ENCODE results near the gene GDF9.
"Not testable (repeated sequence)": the region's sequence is repeated elsewhere in the genome, so short reads cannot be mapped to it uniquely, and the experiment has no call there.

GDF9 gene

GRCh38 chr5:132872788-132873118, 6.5 kb upstream of the GDF9 start:
- DNase-seq = no peak

DNA sequence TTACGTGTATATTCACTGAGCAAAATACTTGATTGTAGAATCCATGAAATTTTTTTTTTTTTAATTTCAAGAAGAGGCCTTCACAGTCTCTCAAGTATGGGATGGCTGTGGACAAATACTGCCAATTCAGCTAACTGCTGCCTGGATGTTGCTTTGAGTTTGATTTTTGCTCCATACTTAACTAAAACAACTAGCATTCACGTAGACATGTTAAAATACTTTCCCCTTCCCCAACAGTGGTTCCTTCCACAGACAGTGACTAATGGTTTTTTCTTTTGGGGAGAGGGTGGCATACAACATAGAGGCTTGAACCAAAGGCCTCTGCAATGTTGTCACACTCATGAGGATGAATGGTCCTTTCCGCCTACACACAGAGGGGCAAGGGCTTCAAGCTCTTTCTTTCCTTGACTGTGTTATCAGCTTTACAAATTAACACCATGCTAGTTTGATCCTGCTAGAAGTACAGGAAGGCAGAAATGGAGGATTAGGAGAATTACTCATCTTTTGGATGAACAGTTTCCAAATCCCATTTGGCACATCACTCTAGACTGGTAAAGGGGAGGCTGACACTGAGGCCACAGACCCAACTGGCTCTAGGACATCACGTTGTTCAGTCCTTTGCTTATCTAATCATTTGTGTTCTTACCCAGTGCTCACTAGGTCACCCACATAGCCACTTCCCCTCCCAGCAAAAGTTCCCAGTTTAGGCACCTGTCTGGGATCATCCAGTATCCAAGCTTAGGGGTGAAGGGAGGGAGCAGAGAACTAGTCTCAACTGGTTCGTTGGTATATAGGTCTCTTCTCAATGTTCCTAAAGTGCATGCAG, 5.4 kb upstream of the GDF9 start:
- no peak for DNase-seq

GRCh38 chr5:132870801-132871200, 4.5 kb upstream of the GDF9 start:
- no peak for DNase-seq

DNA sequence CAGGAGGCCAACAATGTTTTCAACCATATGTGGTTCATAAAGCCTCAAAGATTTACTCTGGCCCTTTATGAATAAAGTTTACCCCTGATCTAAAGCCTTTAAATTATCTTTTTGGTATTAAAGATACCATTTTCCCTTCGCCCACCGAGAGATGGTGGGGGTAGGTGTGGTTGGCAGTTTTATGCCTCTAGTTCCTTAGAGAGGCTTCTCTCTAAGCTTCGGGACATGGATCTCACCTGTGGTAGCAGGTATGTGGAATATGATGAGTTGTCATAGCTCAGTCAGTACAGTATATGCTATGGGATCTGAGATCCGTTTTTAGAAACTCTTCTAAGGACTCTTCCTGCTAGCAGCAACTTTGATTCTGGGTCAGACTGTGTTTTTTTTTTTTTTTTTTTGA, 2.5 kb upstream of the GDF9 start:
- no peak for DNase-seq

- peak; percentile 38 for DNase-seq
These were observed 780 bp upstream of the GDF9 start for GRCh38 chr5:132867046-132867451.

- DNase-seq = no peak
These were observed 464 bp downstream of the GDF9 start for GRCh38 chr5:132865668-132866341.

DNA sequence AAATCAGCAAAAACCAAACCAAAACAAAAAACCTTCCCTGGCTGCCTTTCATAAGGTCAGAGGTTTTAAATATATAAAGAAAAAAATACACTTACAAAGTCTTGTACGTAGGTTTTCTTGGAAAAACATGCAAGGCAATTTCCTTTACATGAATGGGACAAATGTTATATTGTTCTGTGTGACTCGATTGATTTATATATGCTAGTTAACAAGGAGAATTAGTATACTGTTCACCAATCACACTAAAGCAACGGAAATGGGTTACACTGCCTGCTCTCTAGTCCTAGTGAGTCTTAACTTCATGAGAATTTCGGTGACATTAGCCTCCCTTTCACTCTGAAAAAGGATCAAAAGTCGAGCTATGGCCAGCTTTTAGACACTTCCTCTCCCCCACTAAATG, 5.5 kb downstream of the GDF9 start:
- no peak for DNase-seq

GRCh38 chr5:132859889-132860437, 6.3 kb downstream of the GDF9 start:
- DNase-seq = no peak

DNA sequence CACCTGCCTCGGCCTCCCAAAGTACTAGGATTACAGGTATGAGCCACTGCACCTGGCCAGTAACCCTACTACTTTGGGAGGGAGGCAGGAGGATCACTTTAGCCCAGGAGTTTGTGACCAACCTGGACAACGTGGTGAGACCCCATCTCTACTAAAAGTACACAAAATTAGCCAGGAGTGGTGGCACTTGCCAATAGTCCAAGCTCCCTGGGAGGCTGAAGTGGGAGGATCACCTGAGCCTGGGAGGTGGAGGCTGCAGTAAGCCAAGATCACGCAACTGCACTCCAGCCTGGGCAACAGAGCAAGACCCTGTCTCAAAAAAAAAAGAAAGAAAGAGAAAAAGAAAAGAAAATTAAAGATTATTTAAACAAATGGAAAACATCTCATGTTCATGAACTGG, 10.3 kb downstream of the GDF9 start:
- no peak for DNase-seq

DNA sequence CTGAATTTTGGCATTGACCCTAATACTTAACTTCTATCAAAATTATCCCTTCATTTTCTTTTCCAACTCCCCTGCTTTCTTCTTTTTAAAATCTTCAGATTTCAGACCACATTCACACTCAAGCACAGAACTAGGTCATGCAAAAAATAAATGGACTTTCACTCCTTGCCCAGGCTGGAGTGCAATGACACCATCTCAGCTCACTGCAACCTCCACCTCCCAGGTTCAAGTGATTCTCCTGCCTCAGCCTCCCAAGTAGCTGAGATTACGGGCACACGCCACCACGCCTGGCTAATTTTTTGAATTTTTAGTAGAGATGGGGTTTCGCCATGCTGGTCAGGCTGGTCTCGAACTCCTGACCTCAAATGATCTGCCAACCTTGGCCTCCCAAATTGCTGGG, 11.3 kb downstream of the GDF9 start:
- DNase-seq = not testable (repeated sequence)

DNA sequence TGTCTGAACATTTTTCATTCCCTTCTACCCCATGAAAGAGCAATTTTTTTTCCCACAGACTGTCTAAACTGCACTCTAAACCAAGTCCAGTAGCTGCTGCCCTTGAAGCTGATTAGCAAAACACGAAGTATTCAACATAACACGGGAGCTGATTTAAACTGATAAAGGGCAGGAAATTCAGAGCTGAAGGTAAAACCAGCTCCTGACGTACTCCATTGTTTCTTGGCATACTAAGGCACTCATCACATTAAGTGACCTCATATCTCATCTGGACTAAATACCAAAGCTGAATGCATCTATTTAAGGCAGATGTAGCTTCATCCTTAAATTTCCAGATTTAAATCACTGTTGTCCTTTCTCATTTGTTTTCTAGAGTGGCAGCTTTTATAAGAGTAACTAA, 12.0 kb downstream of the GDF9 start:
- DNase-seq = no peak

- DNase-seq = no peak
These were observed 12.5 kb downstream of the GDF9 start for GRCh38 chr5:132853790-132854189.

DNA sequence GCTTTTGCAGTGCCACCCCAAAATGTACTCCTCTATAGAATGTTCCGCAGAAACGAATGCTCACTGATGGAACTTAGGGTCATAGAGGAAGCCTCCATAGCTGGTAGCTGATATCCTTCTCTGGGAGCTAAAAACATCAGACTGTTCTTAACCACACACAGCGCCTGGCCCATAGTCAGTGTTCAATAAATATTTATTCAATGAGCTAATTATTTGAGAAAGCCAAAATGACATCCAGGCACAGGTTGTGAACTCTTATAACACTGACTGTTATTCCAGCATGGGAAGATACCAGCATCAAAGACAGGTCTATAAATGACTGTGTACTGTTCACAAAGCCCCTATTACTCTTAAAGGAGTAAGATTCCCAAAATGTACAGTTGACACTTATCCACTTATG, 12.9 kb downstream of the GDF9 start:
- DNase-seq = no peak

DNA sequence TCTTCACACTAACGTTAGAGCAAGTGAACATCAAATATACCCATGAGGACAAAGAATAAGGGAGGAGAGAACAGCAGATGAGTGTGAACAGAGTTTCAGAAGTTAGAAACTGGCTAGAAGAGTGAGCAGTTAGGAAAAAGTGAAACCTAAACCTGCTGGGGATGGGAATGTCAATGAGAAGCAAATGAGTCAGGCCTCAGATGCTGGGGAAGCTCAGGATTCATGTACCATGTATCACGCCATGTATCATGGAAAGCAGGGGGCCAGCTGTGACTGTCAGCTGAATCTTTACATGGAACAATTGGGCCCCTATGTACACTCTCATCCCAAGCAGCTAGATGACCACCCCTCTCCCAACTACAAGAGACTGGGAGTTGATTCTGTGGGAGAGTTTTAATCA, 16.2 kb downstream of the GDF9 start:
- no peak for DNase-seq

- no peak for DNase-seq
These were observed 16.9 kb downstream of the GDF9 start for GRCh38 chr5:132849347-132849746.

GRCh38 chr5:132848270-132848669, 18.0 kb downstream of the GDF9 start:
- DNase-seq = no peak

GRCh38 chr5:132841305-132841704, 25.0 kb downstream of the GDF9 start:
- DNase-seq = no peak

DNA sequence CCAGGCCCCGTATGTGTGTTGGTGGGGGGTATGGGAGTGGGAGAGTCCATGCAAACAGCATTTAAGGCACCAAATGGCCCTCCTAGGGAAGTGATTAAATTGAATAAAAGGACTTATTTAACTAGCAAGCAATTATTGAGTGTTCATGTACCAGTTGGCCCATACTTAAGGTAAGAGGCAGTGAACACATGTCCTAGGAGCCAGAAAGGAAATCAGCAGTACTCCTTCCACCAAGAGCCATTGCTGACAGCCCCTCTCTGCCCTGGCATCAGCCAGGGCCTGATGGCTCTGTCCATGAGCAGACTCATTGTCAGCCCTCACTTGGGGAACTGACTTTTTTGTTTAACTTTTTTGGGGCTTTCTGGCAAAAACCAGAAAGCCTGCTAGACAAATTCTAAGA, 25.4 kb downstream of the GDF9 start:
- no peak for DNase-seq

DNA sequence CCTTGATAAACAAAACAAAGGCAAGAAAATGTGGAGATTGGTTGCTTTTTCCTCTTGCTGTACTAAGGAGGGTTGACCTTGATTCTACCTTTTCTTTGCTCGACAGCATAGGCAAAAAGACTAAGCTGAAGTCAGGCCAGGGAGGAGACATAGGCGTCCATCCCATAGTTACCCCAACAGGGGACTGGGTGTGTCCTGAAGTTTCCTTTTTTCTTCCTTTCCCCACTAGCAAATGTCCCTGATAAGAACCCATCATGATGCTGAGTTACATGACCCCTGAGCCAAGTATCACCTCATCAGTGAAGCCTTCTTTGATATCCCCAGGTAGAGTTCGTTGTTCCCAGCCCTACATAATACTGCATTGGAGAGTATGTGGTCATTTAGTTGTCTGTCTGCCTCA, 26.0 kb downstream of the GDF9 start:
- DNase-seq = no peak

GRCh38 chr5:132839426-132840301, 26.6 kb downstream of the GDF9 start:
- no peak for DNase-seq

- DNase-seq = no peak
These were observed 27.6 kb downstream of the GDF9 start for GRCh38 chr5:132838516-132839282.

DNA sequence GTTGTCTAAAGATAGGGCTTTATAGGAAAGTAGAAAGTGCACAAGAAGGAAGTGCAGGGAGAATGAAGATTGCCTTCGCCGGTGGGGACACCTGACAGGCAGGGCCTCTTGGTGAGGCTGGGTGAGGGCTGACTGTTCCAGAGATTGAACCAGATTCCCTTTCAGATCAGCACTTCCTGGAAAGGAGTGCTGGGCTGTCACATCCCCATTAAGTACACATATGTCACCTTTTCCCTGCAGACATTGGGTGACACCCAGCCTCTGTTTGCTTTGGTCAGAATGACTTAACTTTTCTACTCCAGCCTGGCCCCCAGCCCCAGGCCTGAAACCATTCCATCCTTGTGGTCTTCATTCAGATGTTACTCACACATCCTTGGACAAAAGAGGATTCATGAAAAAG, 28.4 kb downstream of the GDF9 start:
- DNase-seq = no peak

DNA sequence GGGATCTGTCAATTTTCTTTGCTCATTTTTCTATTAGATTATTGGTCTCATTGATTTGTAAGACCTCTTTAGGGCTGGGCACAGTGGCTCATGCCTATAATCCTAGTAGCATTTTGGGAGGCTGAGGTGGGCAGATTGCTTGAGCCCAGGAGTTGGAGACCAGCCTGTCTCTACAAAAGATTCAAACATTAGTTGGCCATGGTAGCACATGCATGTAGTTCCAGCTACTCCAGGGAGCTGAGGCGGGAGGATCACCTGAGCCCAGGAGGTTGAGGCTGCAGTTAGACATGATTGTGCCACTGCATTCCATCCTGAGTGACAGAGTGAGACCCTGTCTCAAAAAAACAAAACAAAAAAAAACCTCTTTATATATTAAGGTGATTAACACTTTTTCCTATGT, 29.4 kb downstream of the GDF9 start:
- no peak for DNase-seq
